WTC11 (cell line): ENCODE measurements around the gene ANO2. TPM values are rescaled to one million over a fixed set of nuclear protein-coding genes. Genes with fewer than 3 reads are reported as not detected.

ENCODE experiments used
- ATAC-seq: fragments of 200-7000 bp; cut with Tn5 transposase; 2 replicates; pipeline ENCODE4 v1.10.0; 2021; ENCODE audit warnings: mild to moderate bottlenecking, moderate library complexity
- CTCF ChIA-PET: fragments of 300-600 bp; sonication (Branson Sonifier 250); formaldehyde crosslinking; loops from one replicate; lab custom pipeline; 2021; ENCODE audit warnings: antibody characterized with exemption; lab: Charles Lee
- POLR2A ChIA-PET: fragments of 350-600 bp; sonication (Branson Sonifier 250); formaldehyde crosslinking; loops from one replicate; lab custom pipeline; 2021; ENCODE audit warnings: antibody characterized with exemption; lab: Charles Lee
- DNase-seq: peaks from one replicate; pipeline ENCODE4 v3.0.0; 2021; ENCODE audit warnings: low spot score
- H3K27ac Mint-ChIP-seq: 2 replicates; pipeline ENCODE4 v1.8.0; 2021; ENCODE audit warnings: mixed read lengths
- H3K27me3 Mint-ChIP-seq: 2 replicates; pipeline ENCODE4 v1.8.0; 2021; ENCODE audit warnings: low read depth, mild to moderate bottlenecking, moderate library complexity, mixed read lengths
- H3K36me3 Mint-ChIP-seq: 2 replicates; pipeline ENCODE4 v1.8.0; 2021; ENCODE audit warnings: mixed read lengths
- H3K4me1 Mint-ChIP-seq: 2 replicates; pipeline ENCODE4 v1.8.0; 2022; ENCODE audit warnings: mixed read lengths
- H3K4me3 Mint-ChIP-seq: 2 replicates; pipeline ENCODE4 v1.8.0; 2021; ENCODE audit warnings: mild to moderate bottlenecking, moderate library complexity, mixed read lengths
- H3K9me3 Mint-ChIP-seq: 2 replicates; pipeline ENCODE4 v1.8.0; 2021; ENCODE audit warnings: mixed read lengths
- CREM ChIP-seq: sonication (generic); formaldehyde crosslinking; IDR thresholded peaks from 2 replicates; pipeline ENCODE4 v1.8.1; 2022; ENCODE audit warnings: mild to moderate bottlenecking, missing genetic modification reagents, moderate library complexity
- ELF4 ChIP-seq: sonication (generic); formaldehyde crosslinking; IDR thresholded peaks from 2 replicates; pipeline ENCODE4 v1.8.1; 2022; ENCODE audit warnings: low read depth, mild to moderate bottlenecking, moderate library complexity, missing genetic modification reagents
- ETV6 ChIP-seq: sonication (generic); formaldehyde crosslinking; IDR thresholded peaks from 2 replicates; pipeline ENCODE4 v1.8.1; 2022; ENCODE audit warnings: mild to moderate bottlenecking, missing genetic modification reagents
- FOXP1 ChIP-seq: sonication (generic); formaldehyde crosslinking; IDR thresholded peaks from 2 replicates; pipeline ENCODE4 v1.8.0; 2022; ENCODE audit warnings: missing genetic modification reagents, mild to moderate bottlenecking, moderate library complexity, borderline replicate concordance
- NR1H2 ChIP-seq: sonication (generic); formaldehyde crosslinking; IDR thresholded peaks from 2 replicates; pipeline ENCODE4 v1.9.0; 2021; ENCODE audit warnings: mild to moderate bottlenecking, moderate library complexity, missing genetic modification reagents
- OVOL2 ChIP-seq: fragments of 250-450 bp; sonication (Bioruptor Pico); IDR thresholded peaks from 2 replicates; pipeline ENCODE4 v1.9.0; 2021; ENCODE audit warnings: mild to moderate bottlenecking, borderline replicate concordance
- SMAD3 ChIP-seq: sonication (generic); formaldehyde crosslinking; IDR thresholded peaks from 2 replicates; pipeline ENCODE4 v1.8.0; 2022; ENCODE audit warnings: missing genetic modification reagents, mild to moderate bottlenecking, borderline replicate concordance
- TEAD4 ChIP-seq: sonication (generic); formaldehyde crosslinking; IDR thresholded peaks from 2 replicates; pipeline ENCODE4 v1.8.0; 2022; ENCODE audit warnings: mild to moderate bottlenecking, missing genetic modification reagents
- USF1 ChIP-seq: sonication (generic); formaldehyde crosslinking; IDR thresholded peaks from 2 replicates; pipeline ENCODE4 v1.8.0; 2022; ENCODE audit warnings: mild to moderate bottlenecking, missing genetic modification reagents
- ZBTB21 ChIP-seq: sonication (generic); formaldehyde crosslinking; IDR thresholded peaks from 2 replicates; pipeline ENCODE4 v1.8.1; 2023; ENCODE audit warnings: mild to moderate bottlenecking, missing genetic modification reagents, borderline replicate concordance
- ZNF232 ChIP-seq: sonication (generic); formaldehyde crosslinking; IDR thresholded peaks from 2 replicates; pipeline ENCODE4 v1.8.0; 2022; ENCODE audit warnings: mild to moderate bottlenecking, missing genetic modification reagents
- ZNF396 ChIP-seq: fragments of 250-450 bp; sonication (Bioruptor Pico); IDR thresholded peaks from 2 replicates; pipeline ENCODE4 v1.8.0; 2021; ENCODE audit warnings: mild to moderate bottlenecking, moderate library complexity, borderline replicate concordance
- ZNF532 ChIP-seq: fragments of 250-450 bp; sonication (Bioruptor Pico); IDR thresholded peaks from 2 replicates; pipeline ENCODE4 v1.9.0; 2021; ENCODE audit warnings: mild to moderate bottlenecking, borderline replicate concordance
- total RNA-seq: library from RNA; stranded (reverse); gene quantifications from 3 replicates; pipeline ENCODE4 v1.2.3, GENCODE V29; 2021
- TF ChIP-seq, protein P1 (sequence below): sonication (generic); formaldehyde crosslinking; IDR thresholded peaks from 2 replicates; pipeline ENCODE4 v1.8.1; 2023; ENCODE audit warnings: mild to moderate bottlenecking, missing genetic modification reagents, moderate library complexity
- TF ChIP-seq, protein P2 (sequence below): sonication (generic); formaldehyde crosslinking; IDR thresholded peaks from 2 replicates; pipeline ENCODE4 v1.8.0; 2023; ENCODE audit warnings: mild to moderate bottlenecking, missing genetic modification reagents
- TF ChIP-seq, protein P3 (sequence below): sonication (generic); formaldehyde crosslinking; IDR thresholded peaks from 2 replicates; pipeline ENCODE4 v1.8.1; 2022; ENCODE audit warnings: mild to moderate bottlenecking, missing genetic modification reagents, moderate library complexity, borderline replicate concordance
- TF ChIP-seq, protein P4 (sequence below): sonication (generic); formaldehyde crosslinking; IDR thresholded peaks from 2 replicates; pipeline ENCODE4 v1.8.1; 2023; ENCODE audit warnings: mild to moderate bottlenecking, missing genetic modification reagents, borderline replicate concordance

Gene ANO2
- total RNA-seq, 1 experiment from 2014 or later: 2.8 TPM

DNA sequence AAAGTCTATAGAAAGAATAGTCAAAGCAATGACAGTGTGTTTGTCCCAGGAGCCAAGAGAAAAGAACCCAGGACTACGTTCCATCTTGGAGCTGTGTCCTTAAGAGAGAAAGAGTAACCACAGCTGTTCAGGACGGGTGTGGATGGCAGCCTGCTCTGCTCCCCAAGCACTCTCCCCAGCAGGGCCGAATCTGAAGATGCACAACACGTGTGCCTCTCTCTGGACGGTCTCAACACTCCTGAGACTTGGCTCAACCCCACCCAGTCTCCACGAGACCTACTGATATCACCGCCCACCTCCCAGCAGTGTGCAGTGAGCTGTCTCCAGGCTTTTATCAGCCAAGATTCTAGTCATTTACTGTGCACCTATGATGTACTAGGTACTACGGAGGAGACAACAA is 27.3 kb upstream of the ANO2 start (continued):
- TF ChIP-seq USF1 (CRISPR knock-in tag) (no peak), ZNF396 (CRISPR knock-in tag) (no peak), ELF4 (CRISPR knock-in tag) (no peak), OVOL2 (CRISPR knock-in tag) (no peak)
- TF ChIP-seq, protein P1, sequence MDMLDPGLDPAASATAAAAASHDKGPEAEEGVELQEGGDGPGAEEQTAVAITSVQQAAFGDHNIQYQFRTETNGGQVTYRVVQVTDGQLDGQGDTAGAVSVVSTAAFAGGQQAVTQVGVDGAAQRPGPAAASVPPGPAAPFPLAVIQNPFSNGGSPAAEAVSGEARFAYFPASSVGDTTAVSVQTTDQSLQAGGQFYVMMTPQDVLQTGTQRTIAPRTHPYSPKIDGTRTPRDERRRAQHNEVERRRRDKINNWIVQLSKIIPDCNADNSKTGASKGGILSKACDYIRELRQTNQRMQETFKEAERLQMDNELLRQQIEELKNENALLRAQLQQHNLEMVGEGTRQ (CRISPR knock-in tag): no peak

- Mint-ChIP-seq H3K9me3 (no peaks in the 10 kb centered on the region), H3K27me3 (peaks cover 3% of the 10 kb centered on the region; the same call in 1 of the 2 replicates), H3K36me3 (no peaks in the 10 kb centered on the region), H3K4me3 (no peak overlapping the region), H3K4me1 (peaks cover 3% of the 10 kb centered on the region), H3K27ac (no peak overlapping the region)
- ATAC-seq (no peak), DNase-seq (no peak)
- POLR2A ChIA-PET: no interaction called here
- TF ChIP-seq, protein P2, sequence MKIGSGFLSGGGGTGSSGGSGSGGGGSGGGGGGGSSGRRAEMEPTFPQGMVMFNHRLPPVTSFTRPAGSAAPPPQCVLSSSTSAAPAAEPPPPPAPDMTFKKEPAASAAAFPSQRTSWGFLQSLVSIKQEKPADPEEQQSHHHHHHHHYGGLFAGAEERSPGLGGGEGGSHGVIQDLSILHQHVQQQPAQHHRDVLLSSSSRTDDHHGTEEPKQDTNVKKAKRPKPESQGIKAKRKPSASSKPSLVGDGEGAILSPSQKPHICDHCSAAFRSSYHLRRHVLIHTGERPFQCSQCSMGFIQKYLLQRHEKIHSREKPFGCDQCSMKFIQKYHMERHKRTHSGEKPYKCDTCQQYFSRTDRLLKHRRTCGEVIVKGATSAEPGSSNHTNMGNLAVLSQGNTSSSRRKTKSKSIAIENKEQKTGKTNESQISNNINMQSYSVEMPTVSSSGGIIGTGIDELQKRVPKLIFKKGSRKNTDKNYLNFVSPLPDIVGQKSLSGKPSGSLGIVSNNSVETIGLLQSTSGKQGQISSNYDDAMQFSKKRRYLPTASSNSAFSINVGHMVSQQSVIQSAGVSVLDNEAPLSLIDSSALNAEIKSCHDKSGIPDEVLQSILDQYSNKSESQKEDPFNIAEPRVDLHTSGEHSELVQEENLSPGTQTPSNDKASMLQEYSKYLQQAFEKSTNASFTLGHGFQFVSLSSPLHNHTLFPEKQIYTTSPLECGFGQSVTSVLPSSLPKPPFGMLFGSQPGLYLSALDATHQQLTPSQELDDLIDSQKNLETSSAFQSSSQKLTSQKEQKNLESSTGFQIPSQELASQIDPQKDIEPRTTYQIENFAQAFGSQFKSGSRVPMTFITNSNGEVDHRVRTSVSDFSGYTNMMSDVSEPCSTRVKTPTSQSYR (CRISPR knock-in tag): no peak
- TF ChIP-seq ZBTB21: no peak
- CTCF ChIA-PET: interaction anchor here (1.5 to 3.8 kb wide), 2 partner anchors 17 to 67 kb away, joined by 3 to 17 read pairs; no protein-coding TSS in a partner anchor
These were observed 26.3 kb upstream of the ANO2 start for GRCh38 chr12:5971194-5971850.

- Mint-ChIP-seq H3K4me1 (peaks cover 15% of the 10 kb centered on the region), H3K27me3 (peaks cover 6% of the 10 kb centered on the region; the same call in 1 of the 2 replicates), H3K36me3 (no peaks in the 10 kb centered on the region), H3K4me3 (no peak overlapping the region), H3K9me3 (no peaks in the 10 kb centered on the region), H3K27ac (no peak overlapping the region)
- DNase-seq: no peak
- CTCF ChIA-PET: interaction anchor here (1.3 to 1.5 kb wide), 3 partner anchors 19 to 68 kb away, joined by 3 to 15 read pairs (median 8); no protein-coding TSS in a partner anchor
- ATAC-seq: no peak
- POLR2A ChIA-PET: no interaction called here
- TF ChIP-seq SMAD3 (CRISPR knock-in tag) (no peak), ZNF232 (no peak), NR1H2 (CRISPR knock-in tag) (no peak), FOXP1 (CRISPR knock-in tag) (no peak), ZNF532 (CRISPR knock-in tag) (no peak), TEAD4 (no peak), ETV6 (CRISPR knock-in tag) (no peak), CREM (CRISPR knock-in tag) (no peak)
- TF ChIP-seq, protein P3, sequence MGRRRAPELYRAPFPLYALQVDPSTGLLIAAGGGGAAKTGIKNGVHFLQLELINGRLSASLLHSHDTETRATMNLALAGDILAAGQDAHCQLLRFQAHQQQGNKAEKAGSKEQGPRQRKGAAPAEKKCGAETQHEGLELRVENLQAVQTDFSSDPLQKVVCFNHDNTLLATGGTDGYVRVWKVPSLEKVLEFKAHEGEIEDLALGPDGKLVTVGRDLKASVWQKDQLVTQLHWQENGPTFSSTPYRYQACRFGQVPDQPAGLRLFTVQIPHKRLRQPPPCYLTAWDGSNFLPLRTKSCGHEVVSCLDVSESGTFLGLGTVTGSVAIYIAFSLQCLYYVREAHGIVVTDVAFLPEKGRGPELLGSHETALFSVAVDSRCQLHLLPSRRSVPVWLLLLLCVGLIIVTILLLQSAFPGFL (CRISPR knock-in tag): no peak
- TF ChIP-seq, protein P4, sequence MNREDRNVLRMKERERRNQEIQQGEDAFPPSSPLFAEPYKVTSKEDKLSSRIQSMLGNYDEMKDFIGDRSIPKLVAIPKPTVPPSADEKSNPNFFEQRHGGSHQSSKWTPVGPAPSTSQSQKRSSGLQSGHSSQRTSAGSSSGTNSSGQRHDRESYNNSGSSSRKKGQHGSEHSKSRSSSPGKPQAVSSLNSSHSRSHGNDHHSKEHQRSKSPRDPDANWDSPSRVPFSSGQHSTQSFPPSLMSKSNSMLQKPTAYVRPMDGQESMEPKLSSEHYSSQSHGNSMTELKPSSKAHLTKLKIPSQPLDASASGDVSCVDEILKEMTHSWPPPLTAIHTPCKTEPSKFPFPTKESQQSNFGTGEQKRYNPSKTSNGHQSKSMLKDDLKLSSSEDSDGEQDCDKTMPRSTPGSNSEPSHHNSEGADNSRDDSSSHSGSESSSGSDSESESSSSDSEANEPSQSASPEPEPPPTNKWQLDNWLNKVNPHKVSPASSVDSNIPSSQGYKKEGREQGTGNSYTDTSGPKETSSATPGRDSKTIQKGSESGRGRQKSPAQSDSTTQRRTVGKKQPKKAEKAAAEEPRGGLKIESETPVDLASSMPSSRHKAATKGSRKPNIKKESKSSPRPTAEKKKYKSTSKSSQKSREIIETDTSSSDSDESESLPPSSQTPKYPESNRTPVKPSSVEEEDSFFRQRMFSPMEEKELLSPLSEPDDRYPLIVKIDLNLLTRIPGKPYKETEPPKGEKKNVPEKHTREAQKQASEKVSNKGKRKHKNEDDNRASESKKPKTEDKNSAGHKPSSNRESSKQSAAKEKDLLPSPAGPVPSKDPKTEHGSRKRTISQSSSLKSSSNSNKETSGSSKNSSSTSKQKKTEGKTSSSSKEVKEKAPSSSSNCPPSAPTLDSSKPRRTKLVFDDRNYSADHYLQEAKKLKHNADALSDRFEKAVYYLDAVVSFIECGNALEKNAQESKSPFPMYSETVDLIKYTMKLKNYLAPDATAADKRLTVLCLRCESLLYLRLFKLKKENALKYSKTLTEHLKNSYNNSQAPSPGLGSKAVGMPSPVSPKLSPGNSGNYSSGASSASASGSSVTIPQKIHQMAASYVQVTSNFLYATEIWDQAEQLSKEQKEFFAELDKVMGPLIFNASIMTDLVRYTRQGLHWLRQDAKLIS (CRISPR knock-in tag): no peak
These were observed 25.1 kb upstream of the ANO2 start for GRCh38 chr12:5969974-5970690.
